T-cell (primary cell): ENCODE data around the gene UNC13C. TPM values are rescaled to one million over a fixed set of nuclear protein-coding genes. Genes with fewer than 3 reads are reported as not detected.

Source experiments
- total RNA-seq, 35 experiments: library from RNA in 6 of 35; stranded (reverse) in 6 of 35; fragments of 120-200 nt in 1 of 35; gene quantifications; one replicate each; pipeline versions ENCODE4 v1.2.1 to v1.2.4 and lab custom pipeline; 2013 to 2026

The UNC13C gene
- total RNA-seq, 5 donors from 2014 or later (not counting 1 experiment from before 2014, with no cell fraction given) = not detected

Other genes starting within 250 kb of the UNC13C start
- gene WDR72, start 218.8 kb upstream of the UNC13C start, total RNA-seq = not detected